GM19467 (cell line): ENCODE data around the gene ING3.

Experiments
- ATAC-seq: cut with Tn5 transposase; IDR thresholded peaks from one replicate; pipeline ENCODE4 v1.9.1; 2021; ENCODE audit warnings: mild to moderate bottlenecking, moderate library complexity; ENCODE audit not compliant: unreplicated experiment

The ING3 gene

DNA sequence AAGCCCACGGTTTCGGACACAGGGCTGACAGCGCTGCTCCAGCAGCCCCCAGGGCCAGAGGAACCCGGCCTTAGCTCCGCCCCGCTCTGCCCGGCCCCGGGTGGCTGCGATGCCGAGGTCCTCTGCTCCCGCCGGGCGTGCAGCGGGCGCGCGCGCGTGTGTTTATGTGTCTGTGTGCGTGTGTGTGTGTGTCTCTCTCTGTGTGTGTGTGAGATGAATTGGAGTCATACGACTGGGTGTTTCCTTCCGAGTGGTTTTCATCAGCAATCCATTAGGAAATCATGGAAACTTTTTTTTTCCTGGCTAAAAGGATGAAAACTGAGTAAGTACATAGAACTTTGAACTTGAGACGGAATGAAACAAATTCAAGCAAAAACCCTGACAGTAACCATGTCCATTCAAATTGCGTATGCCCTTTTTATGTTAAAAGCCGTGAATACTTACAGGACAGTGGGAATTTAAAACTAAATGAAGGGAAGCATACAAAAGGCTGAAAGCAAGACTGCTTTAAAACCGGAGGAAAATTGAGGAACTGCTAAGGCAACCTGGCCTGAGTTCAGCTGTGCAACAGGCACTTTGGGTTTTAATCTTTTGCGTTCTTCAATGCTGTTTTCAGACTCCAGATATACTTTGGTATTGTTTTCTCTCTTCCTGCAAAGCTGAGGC is 38.1 kb downstream of the ING3 start, which contains the start of gene CPED1:
TSS of gene CPED1 (plus strand) at position 121 of the 666 bp plus-strand sequence. CDS start 911 bp downstream, outside the sequence.
- peak; percentile 48 for ATAC-seq

DNA sequence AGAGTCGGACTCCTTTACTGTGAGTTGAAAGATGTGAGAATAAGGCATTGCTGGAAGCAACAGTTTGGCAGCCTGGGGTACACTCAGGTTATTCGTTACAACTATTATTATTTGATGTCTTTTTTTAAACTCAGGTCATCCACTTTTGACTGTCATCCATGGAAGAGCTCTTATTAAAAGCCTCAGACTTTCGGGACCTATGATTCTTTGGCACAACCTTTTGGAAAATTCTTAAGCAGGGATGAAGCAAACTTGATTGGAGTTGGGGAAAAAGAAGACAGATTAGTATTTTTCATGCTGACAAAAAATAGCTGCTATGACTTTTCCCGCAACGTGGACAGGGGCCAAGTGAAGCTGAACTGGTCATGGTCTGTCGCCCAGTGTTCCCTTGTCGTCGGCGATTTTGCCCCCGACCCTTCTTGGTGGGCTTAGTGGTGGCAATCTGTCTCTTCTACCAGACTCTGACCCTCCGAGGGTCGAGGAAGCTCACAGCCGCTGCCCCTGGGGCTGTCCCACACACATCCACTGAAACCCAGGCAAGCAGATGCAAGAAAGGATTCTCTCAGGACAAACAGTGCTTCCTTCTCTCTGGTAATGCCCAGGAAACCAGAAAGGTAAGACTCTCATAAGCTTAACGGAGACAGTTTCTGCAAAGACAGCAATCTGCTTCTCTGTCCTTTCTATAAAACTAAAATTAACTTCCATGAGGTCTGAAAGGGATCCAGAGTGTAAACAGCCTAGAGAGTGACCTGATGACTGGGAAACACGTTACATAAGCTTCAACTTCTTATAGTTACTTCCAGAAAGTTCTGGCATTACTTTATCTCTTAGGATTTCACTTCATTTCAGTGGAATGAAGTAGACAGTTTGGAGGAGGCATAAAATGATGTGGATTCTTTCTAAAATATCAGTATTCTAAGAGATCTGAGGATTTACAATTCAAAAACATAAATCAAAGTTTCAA is 39.0 kb downstream of the ING3 start:
- no peak for ATAC-seq

DNA sequence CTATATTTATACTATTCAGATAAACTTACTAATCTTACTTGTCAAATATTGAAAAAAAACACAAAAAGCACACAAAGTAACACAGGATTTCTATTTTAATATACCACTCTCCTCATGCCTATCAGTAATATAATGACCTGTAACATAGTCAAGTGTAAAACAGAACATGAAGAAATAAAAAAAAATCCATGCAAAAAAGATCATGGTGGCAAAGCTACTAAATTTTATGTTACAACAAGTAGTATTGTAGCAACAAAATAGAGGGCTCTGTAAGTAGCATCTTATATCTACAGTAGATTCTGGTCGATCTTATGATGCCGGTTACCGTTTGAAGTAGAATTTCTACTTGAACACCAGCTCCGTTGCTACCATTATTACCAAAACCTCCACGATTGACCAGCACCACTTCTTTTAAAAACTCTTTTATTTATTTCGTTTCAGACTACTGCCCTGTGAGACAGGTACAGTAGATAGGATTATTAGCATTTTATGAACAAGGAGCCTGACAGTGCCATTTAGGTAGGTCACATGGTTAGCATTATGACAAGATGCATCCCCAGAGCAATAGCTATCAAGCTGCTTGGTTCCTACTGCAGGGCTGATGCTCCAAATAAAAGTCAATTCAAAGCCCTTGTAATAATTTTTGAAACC is 40.0 kb downstream of the ING3 start:
- no peak for ATAC-seq

DNA sequence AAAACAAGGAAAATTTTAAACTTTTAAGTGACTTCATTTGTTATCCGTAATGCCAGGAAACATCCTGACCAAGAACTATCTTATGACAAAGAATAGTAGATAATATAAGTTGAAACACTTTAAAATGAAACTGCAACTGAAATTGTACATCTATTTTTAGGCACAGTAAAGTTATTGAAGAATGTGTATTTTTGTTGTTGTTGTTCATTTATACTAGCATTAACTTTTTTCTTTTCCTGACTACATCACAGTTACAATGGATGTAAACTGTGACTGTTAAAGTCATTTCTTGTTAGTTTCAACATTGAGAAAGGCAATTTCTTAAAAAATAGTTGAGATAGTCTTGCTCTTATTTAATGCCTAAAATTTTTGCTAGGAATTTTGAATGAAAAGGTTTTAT is 40.6 kb downstream of the ING3 start:
- no peak for ATAC-seq

DNA sequence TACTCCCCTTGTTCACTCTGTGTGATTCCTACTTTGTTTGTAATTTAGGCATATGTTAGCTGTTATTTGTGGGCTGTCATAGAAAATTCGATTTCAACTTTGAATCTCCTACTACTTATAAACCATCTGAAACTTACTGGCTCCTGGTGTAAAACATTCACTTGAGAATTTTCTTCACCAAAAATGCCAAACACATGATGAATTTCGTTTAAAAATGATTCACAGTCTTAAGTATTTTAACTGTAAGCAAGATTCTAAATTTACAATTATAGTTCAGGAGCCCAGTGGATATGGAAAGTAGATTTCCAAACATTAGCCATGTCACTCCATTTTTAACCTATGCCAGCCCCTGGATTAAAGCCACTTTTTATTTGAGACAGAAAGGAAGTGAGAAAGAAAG is 41.0 kb downstream of the ING3 start:
- no peak for ATAC-seq

DNA sequence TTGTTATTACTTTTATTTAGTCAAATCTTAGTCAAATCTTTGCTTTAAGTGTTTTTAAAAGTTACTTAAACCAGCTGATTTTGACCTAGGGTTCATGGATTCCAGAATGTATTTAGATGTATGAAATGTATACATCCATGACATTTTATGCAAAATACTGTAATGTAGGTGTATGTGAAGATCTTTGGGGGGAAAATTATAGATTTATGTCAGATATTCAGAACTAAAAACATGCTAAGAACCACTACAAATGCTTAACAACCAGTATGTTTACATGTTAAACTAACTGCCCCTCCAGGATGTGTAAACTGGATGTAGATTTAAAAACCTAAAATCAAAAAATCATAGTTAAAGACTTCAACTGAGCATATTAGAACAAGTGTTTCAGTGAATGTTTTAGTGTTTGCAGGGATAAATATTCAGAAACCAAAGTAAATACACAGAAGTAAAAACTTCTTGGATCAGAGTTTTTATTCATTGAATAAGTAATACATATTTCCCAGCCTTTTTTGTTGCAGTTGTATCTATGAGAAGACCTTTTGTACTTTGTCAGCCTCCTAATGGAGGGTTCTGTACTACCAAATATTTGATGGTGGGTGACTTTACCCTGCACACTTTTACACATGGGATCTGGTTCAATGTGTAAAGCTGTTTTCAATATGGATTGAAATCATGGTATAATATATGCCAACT is 41.8 kb downstream of the ING3 start:
- ATAC-seq, result no peak

DNA sequence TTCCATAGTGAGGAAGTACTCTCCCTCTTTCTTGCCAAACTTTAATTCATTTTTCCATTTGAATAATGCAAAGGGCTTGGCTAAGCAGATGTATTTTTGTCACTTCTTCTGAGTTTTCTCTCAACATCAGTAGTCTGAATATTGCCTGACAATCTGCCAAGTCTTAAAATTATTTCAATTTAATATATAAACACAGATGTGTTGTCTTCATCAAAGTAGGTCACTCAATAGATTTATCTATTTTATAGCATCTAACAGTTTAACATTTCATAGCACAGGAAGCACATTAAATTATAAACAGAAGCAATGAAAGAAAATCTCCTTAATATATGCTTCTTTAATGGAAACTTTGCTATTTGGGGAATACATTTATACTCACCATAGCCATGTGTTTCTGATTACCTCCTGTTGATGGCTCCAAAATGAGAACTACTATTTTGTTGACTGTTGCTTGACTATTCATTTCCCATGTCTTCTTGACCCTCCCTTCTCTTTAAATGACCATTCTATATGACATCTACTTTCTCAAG is 42.5 kb downstream of the ING3 start:
- no peak for ATAC-seq

DNA sequence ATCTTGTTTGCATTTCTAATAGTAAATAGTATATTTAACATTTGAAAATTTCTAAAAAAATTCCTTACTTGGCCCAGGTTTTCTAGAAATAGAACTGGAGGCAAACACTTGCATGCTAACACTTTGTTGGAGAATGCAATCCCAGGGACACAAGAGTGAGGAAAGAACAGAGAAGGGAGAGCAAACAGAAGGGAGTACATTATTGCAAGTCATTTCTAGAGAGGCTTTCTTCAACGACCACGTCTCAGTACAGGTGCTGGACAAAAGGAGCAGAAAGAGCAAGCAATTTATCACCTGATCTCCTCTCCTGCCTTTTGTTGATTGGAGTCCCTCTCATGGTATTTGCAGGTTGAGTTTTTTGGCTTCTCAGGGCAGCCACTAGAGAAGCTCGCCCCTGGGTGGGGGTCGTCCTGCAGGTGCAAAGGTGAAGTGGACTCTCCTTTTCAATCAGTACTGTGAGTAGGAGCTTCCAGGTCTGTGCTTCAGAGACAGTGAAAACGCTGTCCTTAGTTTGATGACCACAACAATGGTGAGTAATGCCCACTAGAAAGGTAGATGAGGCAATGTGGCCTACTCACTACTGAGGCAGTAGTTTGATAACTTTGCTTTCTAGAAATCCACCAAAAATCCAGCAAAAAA is 43.1 kb downstream of the ING3 start:
- ATAC-seq, result no peak

DNA sequence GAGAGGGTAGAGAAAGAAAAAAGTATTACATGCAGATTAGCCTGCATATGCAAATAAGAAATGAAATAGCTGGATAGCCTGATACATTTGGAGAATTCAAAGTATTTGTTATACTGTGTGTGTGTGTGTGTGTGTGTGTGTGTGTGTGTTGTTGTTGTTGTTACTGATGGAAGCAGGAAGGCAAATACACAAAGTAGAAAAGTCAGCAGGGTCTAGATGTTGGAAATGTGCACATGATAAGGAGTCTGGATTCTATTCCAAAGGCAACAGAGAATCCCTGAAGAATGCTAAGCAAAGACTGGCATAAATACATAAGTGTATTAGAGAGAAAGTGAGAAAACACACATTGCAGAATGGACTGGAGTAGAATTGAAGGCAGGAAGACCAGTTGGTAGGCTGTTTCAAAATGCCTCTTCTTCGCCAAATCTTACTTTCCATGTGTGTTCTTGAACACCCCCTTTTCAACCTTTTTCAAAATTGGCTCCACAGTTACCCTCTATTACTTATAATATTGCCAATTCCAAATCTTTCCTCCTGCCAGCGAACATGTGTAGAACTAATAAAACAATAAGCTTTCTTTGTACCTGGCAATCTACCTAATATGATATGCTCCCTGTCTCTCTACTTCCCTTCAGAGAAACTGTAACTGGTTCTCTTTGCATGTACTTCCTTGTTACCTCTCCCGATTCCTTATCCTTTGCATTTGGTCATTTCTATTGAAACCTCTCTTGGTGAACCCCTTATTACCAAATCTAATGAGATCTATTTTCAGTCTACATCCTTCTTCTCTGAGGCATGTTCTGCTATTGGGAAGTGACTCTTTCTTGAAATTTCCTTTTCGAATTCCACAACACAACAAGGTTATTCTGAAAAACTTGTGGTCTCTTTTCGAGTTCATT is 44.2 kb downstream of the ING3 start:
- ATAC-seq, result no peak

DNA sequence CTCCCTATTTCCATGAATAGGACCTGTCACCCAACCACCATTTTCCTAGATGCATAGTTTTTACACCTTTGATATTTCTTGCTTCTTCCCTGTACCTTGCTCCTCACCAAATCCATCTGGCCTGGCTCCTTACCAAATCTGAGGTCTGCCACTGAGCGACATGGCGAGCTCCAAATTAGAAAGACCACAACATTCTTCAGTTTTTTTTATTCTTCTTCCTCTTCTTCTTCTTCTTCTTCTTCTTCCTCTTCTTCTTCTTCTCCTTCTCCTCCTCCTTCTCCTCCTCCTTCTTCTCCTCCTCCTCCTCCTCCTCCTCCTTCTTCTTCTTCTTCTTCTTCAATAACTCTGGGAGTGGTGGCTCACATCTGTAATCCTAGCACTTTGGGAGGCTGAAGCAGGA is 45.1 kb downstream of the ING3 start:
- no peak for ATAC-seq

DNA sequence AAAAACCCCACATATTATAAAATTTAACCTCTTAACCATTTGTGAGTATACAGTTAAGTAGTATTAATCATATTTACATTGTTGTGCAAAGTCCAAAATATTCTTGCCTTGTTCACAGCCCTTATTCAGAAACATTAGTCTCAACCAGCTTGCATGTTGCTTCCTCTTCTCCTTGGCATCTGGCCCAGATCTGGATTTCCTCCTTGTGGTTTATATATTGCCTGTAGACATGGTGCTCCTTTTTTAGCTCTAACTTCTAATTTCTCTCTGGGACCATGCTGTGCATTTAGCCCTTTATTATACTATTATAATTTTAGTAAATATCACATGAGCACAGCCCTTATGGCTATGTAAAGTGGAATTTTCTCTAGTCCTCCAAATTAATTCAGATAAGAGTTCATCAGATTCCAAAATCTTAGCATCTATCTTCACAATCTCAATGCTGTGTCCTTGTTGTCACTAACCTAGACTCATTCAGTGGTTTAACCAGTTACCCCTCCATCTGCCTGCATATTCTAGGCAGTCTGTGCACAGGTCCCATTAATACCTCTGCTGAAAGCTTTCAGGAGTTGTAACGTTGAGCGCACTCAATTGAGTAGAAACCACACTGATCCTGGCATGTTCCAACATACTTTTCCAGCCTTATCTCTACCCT is 45.9 kb downstream of the ING3 start:
- no peak for ATAC-seq

DNA sequence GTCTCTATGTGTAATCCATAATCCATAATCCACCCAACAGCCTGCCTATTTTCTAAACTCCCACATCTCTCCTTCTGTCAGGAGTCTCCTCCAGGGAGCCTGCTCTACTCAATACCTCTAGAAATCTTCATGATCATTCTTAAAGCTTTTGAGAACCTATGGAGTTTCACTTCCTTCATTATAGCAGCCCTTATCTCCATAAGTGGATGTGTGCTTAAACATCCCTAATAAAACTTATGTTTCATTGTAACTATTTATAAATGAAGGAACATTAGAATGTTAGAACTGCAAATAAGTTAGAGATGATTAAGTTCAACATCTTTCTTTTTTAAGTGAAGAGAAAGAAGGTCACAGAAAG is 46.4 kb downstream of the ING3 start:
- ATAC-seq, result no peak

DNA sequence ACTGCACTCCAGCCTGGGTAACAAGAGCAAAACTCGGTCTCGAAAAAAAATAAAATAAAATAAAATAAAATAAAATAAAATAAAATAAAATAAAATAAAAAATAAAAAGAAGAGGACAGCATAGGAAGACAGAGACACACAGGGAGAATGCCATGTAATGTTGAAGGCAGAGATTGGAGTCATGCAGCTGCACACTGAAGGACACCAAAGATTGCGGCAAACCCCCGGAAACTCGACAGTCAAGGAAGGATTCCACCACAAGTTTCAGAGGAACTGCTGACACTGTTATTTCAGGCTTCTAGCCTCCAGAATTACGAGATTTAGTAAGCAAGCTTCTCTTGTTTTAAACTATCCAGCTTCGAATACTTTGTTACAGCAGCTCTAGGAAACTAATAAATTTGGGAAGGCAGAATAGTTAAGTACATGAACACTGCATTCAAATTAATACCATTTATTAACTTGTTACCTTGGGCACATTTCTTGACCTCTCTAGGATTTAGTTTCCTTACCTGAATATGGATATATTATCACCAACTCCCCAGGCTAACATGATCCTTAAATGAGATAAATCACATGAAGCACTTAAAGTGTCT is 47.4 kb downstream of the ING3 start:
- ATAC-seq, result no peak

DNA sequence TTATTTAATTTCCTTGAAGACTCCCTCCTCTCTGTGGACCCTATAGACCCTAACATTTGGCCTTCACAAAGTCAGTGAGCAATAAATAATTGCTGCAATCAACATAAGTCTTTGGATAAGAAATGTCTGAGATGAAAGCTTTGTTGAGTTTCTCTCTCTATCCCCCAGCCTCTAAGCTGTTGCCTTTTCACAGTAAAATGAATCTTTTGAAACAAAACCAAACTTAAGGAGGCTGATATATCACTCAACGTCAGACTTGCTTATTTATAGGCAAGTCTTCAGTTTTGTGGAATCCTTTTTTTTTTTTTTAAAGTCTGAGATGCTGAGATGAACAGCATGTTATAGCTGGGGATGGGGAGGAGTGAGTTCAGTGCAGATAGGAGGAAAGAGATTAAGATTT is 47.9 kb downstream of the ING3 start:
- ATAC-seq, result no peak

DNA sequence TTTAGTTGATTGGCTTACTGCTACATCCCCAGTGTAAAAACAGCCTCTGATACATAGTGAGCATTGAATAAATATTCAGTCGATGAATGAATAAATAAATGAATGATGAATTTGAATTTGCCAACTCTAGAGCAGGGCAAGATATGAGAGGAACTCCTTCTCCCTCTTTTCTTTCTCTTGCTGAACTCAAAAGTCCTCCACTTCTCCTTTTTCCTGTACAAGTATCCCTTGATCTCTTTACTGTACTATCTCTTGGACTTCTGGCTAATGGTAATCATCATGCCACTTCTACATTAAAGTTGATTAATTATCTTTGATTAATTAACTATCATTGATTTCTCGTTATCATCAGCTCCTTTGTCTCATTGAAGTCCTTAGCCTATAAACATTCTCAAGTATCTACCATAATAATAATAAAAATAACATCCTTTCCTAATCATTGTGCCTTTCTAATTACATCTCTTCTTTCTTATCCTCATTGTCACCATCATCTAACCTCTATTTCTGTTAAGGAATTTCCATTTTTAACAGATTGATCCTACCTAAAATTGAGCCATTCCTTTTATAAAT is 48.5 kb downstream of the ING3 start:
- ATAC-seq, result no peak

DNA sequence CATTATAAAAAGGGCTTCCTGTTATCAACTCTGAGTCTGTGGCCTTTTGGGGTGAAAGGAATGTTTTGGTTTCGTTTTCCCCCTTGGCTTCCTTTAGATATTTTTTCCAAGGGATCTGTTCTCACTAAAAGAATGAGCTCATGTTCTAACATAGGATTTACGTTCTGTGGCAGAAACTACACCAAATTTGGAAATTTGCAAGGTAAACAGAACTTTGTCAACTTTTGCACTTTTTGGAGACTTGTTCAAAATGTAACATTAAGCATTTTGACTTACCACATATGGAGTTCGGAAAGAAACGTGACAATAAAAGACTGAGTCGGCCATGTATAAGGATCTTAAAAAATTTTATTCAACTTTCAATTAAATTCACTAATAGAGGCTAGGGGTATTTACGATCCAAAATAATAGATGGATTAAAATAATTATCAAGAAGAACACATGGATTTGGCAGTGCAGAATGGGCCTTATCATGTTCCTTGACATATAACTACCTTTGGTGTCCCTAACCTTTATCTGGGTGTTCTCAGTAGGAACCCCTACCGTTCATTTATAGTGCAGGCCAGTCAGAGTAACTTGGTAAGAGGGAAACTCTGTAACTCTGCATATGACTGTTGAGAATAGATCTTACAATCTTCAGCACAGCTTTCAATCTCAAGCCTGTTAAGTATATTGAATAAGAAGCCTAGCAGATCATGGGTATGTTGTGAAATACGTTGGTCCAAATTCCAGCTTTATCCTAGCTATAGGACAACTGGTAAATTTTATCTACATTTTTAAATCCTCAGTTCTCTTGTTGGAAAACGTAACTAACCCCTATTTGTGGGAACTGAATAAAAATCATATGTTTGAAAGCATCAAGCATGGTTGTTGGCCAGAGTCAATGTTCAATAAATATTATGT is 49.8 kb downstream of the ING3 start:
- no peak for ATAC-seq

DNA sequence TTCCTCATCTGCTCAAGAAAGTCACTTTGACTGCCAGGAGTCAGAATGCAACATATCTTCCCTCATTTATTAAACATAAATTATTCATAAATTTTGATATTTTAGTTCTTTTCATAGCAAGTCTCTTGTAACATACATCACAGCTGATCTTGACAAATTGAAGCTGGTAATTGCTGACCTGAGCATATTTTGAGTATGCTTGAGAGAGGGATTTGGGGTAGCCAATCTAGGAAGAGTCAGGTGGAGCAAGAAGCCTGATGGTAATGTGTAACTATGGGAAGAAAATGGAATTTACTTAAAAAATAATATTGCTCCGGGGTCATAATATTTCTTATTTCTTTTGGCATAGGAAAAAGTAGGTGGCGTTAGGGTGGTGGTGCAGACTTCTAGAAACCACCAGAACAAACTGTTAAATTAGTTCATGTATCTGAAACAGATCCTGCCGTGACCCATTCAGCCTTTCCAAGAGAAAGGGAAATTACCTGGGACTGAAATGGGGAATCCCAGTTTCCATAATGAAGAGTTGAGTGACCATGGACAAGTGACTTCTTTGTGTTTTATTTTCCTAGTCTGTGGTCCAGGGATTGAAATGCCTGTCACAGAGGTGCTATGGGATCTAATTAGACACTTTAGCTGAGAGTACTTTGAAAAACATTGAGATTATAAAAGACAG is 50.8 kb downstream of the ING3 start:
- ATAC-seq, result no peak
